Measurements from ENCODE around the gene COQ8B.

DNA sequence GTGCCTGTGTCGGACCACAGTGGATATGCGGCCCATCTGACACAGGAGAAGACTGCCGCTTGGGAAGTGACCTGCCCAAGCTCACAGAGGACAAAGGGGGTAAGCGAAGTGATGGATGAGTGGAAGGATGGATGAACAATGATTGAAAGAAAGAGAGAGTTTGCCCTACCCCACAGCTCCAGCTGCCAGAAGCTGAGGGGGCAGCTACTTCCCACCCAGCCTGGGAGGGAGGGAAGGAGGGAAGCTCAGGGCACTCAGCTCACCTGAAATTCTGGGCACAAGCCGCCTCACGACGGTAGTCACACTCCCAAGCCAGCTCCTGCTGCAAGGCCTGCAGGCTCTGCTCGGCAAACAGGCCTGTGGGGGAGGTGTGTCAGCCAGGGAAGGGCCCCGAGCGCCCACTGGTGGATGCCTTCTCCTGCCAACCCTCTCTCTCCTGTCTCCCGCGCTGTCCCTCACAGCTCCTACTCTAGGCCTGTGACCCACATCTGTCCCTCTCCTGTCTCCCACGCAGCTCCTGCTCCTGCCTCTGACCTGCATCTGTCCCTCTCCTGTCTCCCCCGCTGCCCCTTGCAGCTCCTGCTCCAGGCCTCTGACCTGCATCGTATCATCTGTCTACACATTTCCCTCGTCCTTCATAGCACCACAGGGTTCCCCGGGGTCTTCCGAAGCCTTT, 14.2 kb downstream of the COQ8B start:
- no peak for TF ChIP-seq POLR2A (IDR thresholded peaks at IDR 0.05)
- TF ChIP-seq, protein P1, sequence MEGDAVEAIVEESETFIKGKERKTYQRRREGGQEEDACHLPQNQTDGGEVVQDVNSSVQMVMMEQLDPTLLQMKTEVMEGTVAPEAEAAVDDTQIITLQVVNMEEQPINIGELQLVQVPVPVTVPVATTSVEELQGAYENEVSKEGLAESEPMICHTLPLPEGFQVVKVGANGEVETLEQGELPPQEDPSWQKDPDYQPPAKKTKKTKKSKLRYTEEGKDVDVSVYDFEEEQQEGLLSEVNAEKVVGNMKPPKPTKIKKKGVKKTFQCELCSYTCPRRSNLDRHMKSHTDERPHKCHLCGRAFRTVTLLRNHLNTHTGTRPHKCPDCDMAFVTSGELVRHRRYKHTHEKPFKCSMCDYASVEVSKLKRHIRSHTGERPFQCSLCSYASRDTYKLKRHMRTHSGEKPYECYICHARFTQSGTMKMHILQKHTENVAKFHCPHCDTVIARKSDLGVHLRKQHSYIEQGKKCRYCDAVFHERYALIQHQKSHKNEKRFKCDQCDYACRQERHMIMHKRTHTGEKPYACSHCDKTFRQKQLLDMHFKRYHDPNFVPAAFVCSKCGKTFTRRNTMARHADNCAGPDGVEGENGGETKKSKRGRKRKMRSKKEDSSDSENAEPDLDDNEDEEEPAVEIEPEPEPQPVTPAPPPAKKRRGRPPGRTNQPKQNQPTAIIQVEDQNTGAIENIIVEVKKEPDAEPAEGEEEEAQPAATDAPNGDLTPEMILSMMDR (IDR thresholded peaks at IDR 0.05) = peak in 11 of 12 donors; percentile 13 to 53 (median 37)

All from heart left ventricle (tissue), 13 donors.